HCT116 (cell line): ENCODE measurements around the gene ATF7. TPM values are rescaled to one million over a fixed set of nuclear protein-coding genes. Genes with fewer than 3 reads are reported as not detected.

Experiments used
- ATAC-seq: fragments of 200-7000 bp; cut with Tn5 transposase; 2 replicates; pipeline ENCODE4 v1.9.1; 2020; ENCODE audit warnings: mild to moderate bottlenecking, moderate library complexity
- BruUV-seq: library from RNA; stranded (reverse); fragments of 400-500 nt; replicated peaks from 2 replicates; lab custom pipeline; 2021; lab: Mats Ljungman, UMichigan
- CTCF ChIA-PET: fragments of 300-600 bp; sonication (Branson Sonifier 250); formaldehyde crosslinking; loops from one replicate; lab custom pipeline; 2021; ENCODE audit warnings: antibody characterized with exemption; lab: Charles Lee
- POLR2A ChIA-PET: fragments of 300-600, 350-600 bp; sonication (Branson Sonifier 250); formaldehyde crosslinking; loops from one replicate; lab custom pipeline; 2021; ENCODE audit warnings: antibody characterized with exemption; lab: Charles Lee
- RAD21 ChIA-PET, 2 experiments: fragments of 300-600 bp; sonication (Branson Sonifier 250); formaldehyde crosslinking; loops; one replicate each; lab custom pipeline; 2023; ENCODE audit warnings: low total read pairs in 2 of 2; ENCODE audit not compliant: uncharacterized antibody in 2 of 2, unreplicated experiment in 2 of 2, low non-redundant PET in 1 of 2; lab: Charles Lee
- DNase-seq: peaks from one replicate; pipeline ENCODE4 v3.0.0-alpha.2; 2010; ENCODE audit warnings: low read depth, low spot score
- H2AFZ ChIP-seq: fragments of 200-600 bp; shearing (Covaris generic), sonication (generic); 2 replicates; pipeline ENCODE4 v1.6.1; 2017; ENCODE audit warnings: low read depth, mixed run types, mixed read lengths, antibody characterized with exemption, low read length; ENCODE audit not compliant: poor library complexity, severe bottlenecking
- H3K27ac ChIP-seq: 2 replicates; pipeline ENCODE4 v1.5.1; 2012; ENCODE audit warnings: low read depth, low read length
- H3K27me3 ChIP-seq: fragments of 200-600 bp; sonication (generic); 2 replicates; pipeline ENCODE4 v1.6.1; 2016; ENCODE audit warnings: mixed run types, low read length, mixed read lengths; ENCODE audit not compliant: insufficient read depth
- H3K36me3 ChIP-seq, 2 experiments: fragments of 200-500 bp in 1 of 2; fragments of 200-600 bp in 1 of 2; sonication (Bioruptor generic) in 1 of 2; sonication (generic) in 1 of 2; 2 replicates each; pipeline versions ENCODE4 v1.5.1 to v1.6.1; 2014 to 2016; ENCODE audit warnings: low read length in 2 of 2, inconsistent platforms in 1 of 2, mixed read lengths in 1 of 2, mixed run types in 1 of 2; ENCODE audit not compliant: insufficient read depth in 2 of 2, control insufficient read depth in 1 of 2
- H3K4me1 ChIP-seq, 2 experiments: fragments of 200-600 bp in 1 of 2; sonication (generic) in 1 of 2; 2 replicates each; pipeline versions ENCODE4 v1.5.1 to v1.6.1; 2012 to 2017; ENCODE audit warnings: low read length in 2 of 2, inconsistent platforms in 1 of 2, mild to moderate bottlenecking in 1 of 2, mixed read lengths in 1 of 2, mixed run types in 1 of 2, moderate library complexity in 1 of 2; ENCODE audit not compliant: insufficient read depth in 2 of 2, control insufficient read depth in 1 of 2
- H3K4me2 ChIP-seq: fragments of 200-600 bp; sonication (generic); 2 replicates; pipeline ENCODE4 v1.6.1; 2017; ENCODE audit warnings: mixed run types, low read length, mixed read lengths
- H3K4me3 ChIP-seq, 2 experiments: fragments of 200-600 bp in 1 of 2; sonication (generic) in 1 of 2; replicated peaks in 1 of 2; 2 replicates each; pipeline ENCODE4 v1.5.1; 2011 to 2016; ENCODE audit warnings: low read length in 2 of 2, control low read depth in 1 of 2, low read depth in 1 of 2, mild to moderate bottlenecking in 1 of 2, mixed read lengths in 1 of 2, mixed run types in 1 of 2
- H3K79me2 ChIP-seq: fragments of 200-600 bp; sonication (generic); 2 replicates; pipeline ENCODE4 v1.6.1; 2017; ENCODE audit warnings: mild to moderate bottlenecking, mixed run types, low read length, moderate library complexity, mixed read lengths; ENCODE audit not compliant: insufficient read depth
- H3K9ac ChIP-seq: fragments of 200-600 bp; sonication (generic); 2 replicates; pipeline ENCODE4 v1.6.1; 2016; ENCODE audit warnings: low read length, mixed read lengths
- H3K9me2 ChIP-seq: fragments of 200-600 bp; sonication (generic), shearing (Covaris generic); 2 replicates; pipeline ENCODE4 v1.6.1; 2017; ENCODE audit warnings: mixed run types, mild to moderate bottlenecking, moderate library complexity; ENCODE audit not compliant: insufficient read depth
- H3K9me3 ChIP-seq, 2 experiments: fragments of 200-500 bp in 1 of 2; fragments of 200-600 bp in 1 of 2; sonication (Bioruptor generic) in 1 of 2; sonication (generic) in 1 of 2; 2 replicates each; pipeline ENCODE4 v1.6.1; 2014 to 2017; ENCODE audit warnings: low read length in 2 of 2, mixed read lengths in 2 of 2, inconsistent platforms in 1 of 2, low read depth in 1 of 2, mild to moderate bottlenecking in 1 of 2, mixed run types in 1 of 2, moderate library complexity in 1 of 2; ENCODE audit not compliant: control insufficient read depth in 1 of 2, insufficient read depth in 1 of 2
- H4K20me1 ChIP-seq: fragments of 200-600 bp; sonication (generic), shearing (Covaris generic); 2 replicates; pipeline ENCODE4 v1.6.1; 2017; ENCODE audit warnings: mixed run types, mild to moderate bottlenecking, moderate library complexity; ENCODE audit not compliant: insufficient read depth
- ATF3 ChIP-seq: IDR thresholded peaks from 2 replicates; pipeline ENCODE4 v1.6.1; 2012
- CEBPB ChIP-seq: IDR thresholded peaks from 2 replicates; pipeline ENCODE4 v1.6.1; 2012; ENCODE audit warnings: low read depth
- EZH2 ChIP-seq: fragments of 200-600 bp; sonication (generic); IDR thresholded peaks from 2 replicates; pipeline ENCODE4 v1.6.1; 2017; ENCODE audit warnings: antibody characterized with exemption, mixed run types
- FOSL1 ChIP-seq: IDR thresholded peaks from 2 replicates; pipeline ENCODE4 v1.6.1; 2012; ENCODE audit warnings: low read depth
- JUND ChIP-seq: IDR thresholded peaks from 2 replicates; pipeline ENCODE4 v1.6.1; 2012
- POLR2A ChIP-seq: IDR thresholded peaks from 2 replicates; pipeline ENCODE4 v1.7.0; 2011; ENCODE audit warnings: borderline replicate concordance; ENCODE audit not compliant: insufficient read depth, insufficient read length; ENCODE audit errors: extremely low read depth
- POLR2AphosphoS5 ChIP-seq: IDR thresholded peaks from 2 replicates; pipeline ENCODE4 v1.6.1; 2011; ENCODE audit warnings: mild to moderate bottlenecking, low read depth, low read length, moderate library complexity
- SIN3A ChIP-seq: IDR thresholded peaks from 2 replicates; pipeline ENCODE4 v1.6.1; 2012; ENCODE audit warnings: low read depth
- SP1 ChIP-seq: IDR thresholded peaks from 2 replicates; pipeline ENCODE4 v1.6.1; 2012; ENCODE audit warnings: low read depth
- SRF ChIP-seq: IDR thresholded peaks from 2 replicates; pipeline ENCODE4 v1.6.1; 2012; ENCODE audit warnings: low read depth
- YY1 ChIP-seq: IDR thresholded peaks from 2 replicates; pipeline ENCODE4 v1.6.1; 2011; ENCODE audit warnings: low read length, low read depth, moderate library complexity, mild to moderate bottlenecking; ENCODE audit not compliant: insufficient replicate concordance; ENCODE audit errors: extremely low read depth
- ZNF274 ChIP-seq: fragments of 200-500 bp; sonication (Bioruptor generic); IDR thresholded peaks from 2 replicates; pipeline ENCODE4 v1.6.1; 2014; ENCODE audit warnings: mild to moderate bottlenecking, low read depth, low read length, inconsistent platforms
- intact Hi-C: fragments of 100-400 bp; cut with micrococcal nuclease; formaldehyde crosslinking; loops from 2 replicates; pipeline ENCODE4 v1.10.0; 2022
- total RNA-seq: library from RNA; stranded (reverse); gene quantifications from one replicate; pipeline ENCODE4 v1.2.1, GENCODE V29; 2021; ENCODE audit not compliant: unreplicated experiment
- TF ChIP-seq, protein P1 (sequence below): IDR thresholded peaks from 2 replicates; pipeline ENCODE4 v1.6.1; 2011; ENCODE audit warnings: mild to moderate bottlenecking, low read length, moderate library complexity; ENCODE audit not compliant: insufficient replicate concordance; ENCODE audit errors: extremely low read depth
- TF ChIP-seq, protein P2 (sequence below), 3 experiments: fragments of 200-600 bp in 1 of 3; sonication (generic) in 1 of 3; IDR thresholded peaks in 2 of 3; conservative IDR thresholded peaks in 1 of 3; 2 replicates each; pipeline ENCODE4 v1.5.1; 2012 to 2017; ENCODE audit warnings: low read depth in 2 of 3, low read length in 2 of 3, antibody characterized with exemption in 1 of 3, borderline replicate concordance in 1 of 3, control low read depth in 1 of 3, mild to moderate bottlenecking in 1 of 3, mixed read lengths in 1 of 3, mixed run types in 1 of 3, moderate library complexity in 1 of 3; ENCODE audit not compliant: insufficient read depth in 1 of 3
- TF ChIP-seq, protein P3 (sequence below): IDR thresholded peaks from 2 replicates; pipeline ENCODE4 v1.6.1; 2012

Gene ATF7
- total RNA-seq, 1 experiment from 2014 or later = 24.0 TPM

GRCh38 chr12:53670971-53671370 lies 44.8 kb upstream of the ATF7 start:
- Histone ChIP-seq H3K9ac (peak overlapping the region; percentile 22; the same call in 1 of the 2 replicates), H3K79me2 (peaks cover 41% of the 10 kb centered on the region), H3K27ac (peak overlapping the region; percentile 54; the same call in 1 of the 2 replicates), H3K4me1 (peaks cover 15 to 73% of the 10 kb centered on the region in 2 experiments), H3K36me3 (peaks cover 11 to 47% of the 10 kb centered on the region in 2 experiments; a peak in 3 of 4 replicates), H3K9me3 (no peaks in the 10 kb centered on the region), H3K27me3 (no peaks in the 10 kb centered on the region), H2AFZ (no peak overlapping the region), H3K9me2 (no peaks in the 10 kb centered on the region), H4K20me1 (peaks cover 5% of the 10 kb centered on the region; the same call in 1 of the 2 replicates), H3K4me3 (peak overlapping the region in 1 of 2 experiments; percentile 17; a peak in 1 of 4 replicates), H3K4me2 (peak overlapping the region; percentile 54)
- CTCF ChIA-PET = interaction anchor here (1.3 kb wide), 1 partner anchor 128 kb away, joined by 3 read pairs; no protein-coding TSS in a partner anchor
- POLR2A ChIA-PET = no interaction called here
- BruUV-seq = no TSS peak
- intact Hi-C loops = loop anchor here (10.0 kb wide), 1 partner anchor 346 kb away; the partner anchor contains the start of gene AAAS
- RAD21 ChIA-PET = no interaction called here
- DNase-seq (no peak), ATAC-seq (no peak)
- TF ChIP-seq, protein P1, sequence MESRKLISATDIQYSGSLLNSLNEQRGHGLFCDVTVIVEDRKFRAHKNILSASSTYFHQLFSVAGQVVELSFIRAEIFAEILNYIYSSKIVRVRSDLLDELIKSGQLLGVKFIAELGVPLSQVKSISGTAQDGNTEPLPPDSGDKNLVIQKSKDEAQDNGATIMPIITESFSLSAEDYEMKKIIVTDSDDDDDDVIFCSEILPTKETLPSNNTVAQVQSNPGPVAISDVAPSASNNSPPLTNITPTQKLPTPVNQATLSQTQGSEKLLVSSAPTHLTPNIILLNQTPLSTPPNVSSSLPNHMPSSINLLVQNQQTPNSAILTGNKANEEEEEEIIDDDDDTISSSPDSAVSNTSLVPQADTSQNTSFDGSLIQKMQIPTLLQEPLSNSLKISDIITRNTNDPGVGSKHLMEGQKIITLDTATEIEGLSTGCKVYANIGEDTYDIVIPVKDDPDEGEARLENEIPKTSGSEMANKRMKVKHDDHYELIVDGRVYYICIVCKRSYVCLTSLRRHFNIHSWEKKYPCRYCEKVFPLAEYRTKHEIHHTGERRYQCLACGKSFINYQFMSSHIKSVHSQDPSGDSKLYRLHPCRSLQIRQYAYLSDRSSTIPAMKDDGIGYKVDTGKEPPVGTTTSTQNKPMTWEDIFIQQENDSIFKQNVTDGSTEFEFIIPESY = no peak
- TF ChIP-seq SRF = no peak
- TF ChIP-seq CEBPB = no peak

GRCh38 chr12:53670308-53670707 lies 44.1 kb upstream of the ATF7 start:
- intact Hi-C loops = loop anchor here (10.0 kb wide), 1 partner anchor 346 kb away; the partner anchor contains the start of gene AAAS
- Histone ChIP-seq H3K4me3 (0 out of 4 replicates have a peak overlapping the region, but pooled peaks of 1 of the 2 experiments have one; percentile 17), H2AFZ (no peak overlapping the region), H3K9me2 (no peaks in the 10 kb centered on the region), H3K79me2 (peaks cover 38% of the 10 kb centered on the region), H4K20me1 (peaks cover 5% of the 10 kb centered on the region; the same call in 1 of the 2 replicates), H3K9me3 (no peaks in the 10 kb centered on the region), H3K27me3 (no peaks in the 10 kb centered on the region), H3K36me3 (peaks cover 14 to 52% of the 10 kb centered on the region in 2 experiments; a peak in 3 of 4 replicates), H3K4me2 (peak overlapping the region; percentile 54), H3K27ac (peak overlapping the region; percentile 12; the same call in 1 of the 2 replicates), H3K9ac (0 out of 2 replicates have a peak overlapping the region, but pooled peaks have one; percentile 19), H3K4me1 (peaks cover 15 to 70% of the 10 kb centered on the region in 2 experiments)
- CTCF ChIA-PET = interaction anchor here (1.3 kb wide), 1 partner anchor 127 kb away, joined by 3 read pairs; no protein-coding TSS in a partner anchor
- peak; percentile 39; the same call in 1 of the 2 replicates for ATAC-seq
- RAD21 ChIA-PET = no interaction called here
- no peak for DNase-seq
- POLR2A ChIA-PET = no interaction called here
- no TSS peak for BruUV-seq
- TF ChIP-seq FOSL1 = no peak
- no peak for TF ChIP-seq CEBPB
- TF ChIP-seq SRF = no peak
- TF ChIP-seq ZNF274 = no peak
- TF ChIP-seq SP1 = no peak
- no peak for TF ChIP-seq YY1
- no peak for TF ChIP-seq SIN3A
- TF ChIP-seq JUND = no peak
- TF ChIP-seq, protein P2, sequence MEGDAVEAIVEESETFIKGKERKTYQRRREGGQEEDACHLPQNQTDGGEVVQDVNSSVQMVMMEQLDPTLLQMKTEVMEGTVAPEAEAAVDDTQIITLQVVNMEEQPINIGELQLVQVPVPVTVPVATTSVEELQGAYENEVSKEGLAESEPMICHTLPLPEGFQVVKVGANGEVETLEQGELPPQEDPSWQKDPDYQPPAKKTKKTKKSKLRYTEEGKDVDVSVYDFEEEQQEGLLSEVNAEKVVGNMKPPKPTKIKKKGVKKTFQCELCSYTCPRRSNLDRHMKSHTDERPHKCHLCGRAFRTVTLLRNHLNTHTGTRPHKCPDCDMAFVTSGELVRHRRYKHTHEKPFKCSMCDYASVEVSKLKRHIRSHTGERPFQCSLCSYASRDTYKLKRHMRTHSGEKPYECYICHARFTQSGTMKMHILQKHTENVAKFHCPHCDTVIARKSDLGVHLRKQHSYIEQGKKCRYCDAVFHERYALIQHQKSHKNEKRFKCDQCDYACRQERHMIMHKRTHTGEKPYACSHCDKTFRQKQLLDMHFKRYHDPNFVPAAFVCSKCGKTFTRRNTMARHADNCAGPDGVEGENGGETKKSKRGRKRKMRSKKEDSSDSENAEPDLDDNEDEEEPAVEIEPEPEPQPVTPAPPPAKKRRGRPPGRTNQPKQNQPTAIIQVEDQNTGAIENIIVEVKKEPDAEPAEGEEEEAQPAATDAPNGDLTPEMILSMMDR (IDR thresholded peaks at IDR 0.05 in 2 of 3, conservative IDR thresholded peaks at IDR 0.05 in 1 of 3; ENCODE audit: borderline replicate concordance in 1 of 3, insufficient read depth in 1 of 3, low read depth in 2 of 3, low read length in 2 of 3) = no peak
- TF ChIP-seq EZH2 = no peak
- no peak for TF ChIP-seq POLR2A
- TF ChIP-seq POLR2AphosphoS5 = no peak
- TF ChIP-seq, protein P3, sequence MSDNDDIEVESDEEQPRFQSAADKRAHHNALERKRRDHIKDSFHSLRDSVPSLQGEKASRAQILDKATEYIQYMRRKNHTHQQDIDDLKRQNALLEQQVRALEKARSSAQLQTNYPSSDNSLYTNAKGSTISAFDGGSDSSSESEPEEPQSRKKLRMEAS = no peak
- no peak for TF ChIP-seq ATF3
